ENCODE data around the gene EDC4. TPM values are rescaled to one million over a fixed set of nuclear protein-coding genes. Genes with fewer than 3 reads are reported as not detected.

The EDC4 gene
- total RNA-seq, 1 experiment from 2014 or later, result 100 TPM

DNA sequence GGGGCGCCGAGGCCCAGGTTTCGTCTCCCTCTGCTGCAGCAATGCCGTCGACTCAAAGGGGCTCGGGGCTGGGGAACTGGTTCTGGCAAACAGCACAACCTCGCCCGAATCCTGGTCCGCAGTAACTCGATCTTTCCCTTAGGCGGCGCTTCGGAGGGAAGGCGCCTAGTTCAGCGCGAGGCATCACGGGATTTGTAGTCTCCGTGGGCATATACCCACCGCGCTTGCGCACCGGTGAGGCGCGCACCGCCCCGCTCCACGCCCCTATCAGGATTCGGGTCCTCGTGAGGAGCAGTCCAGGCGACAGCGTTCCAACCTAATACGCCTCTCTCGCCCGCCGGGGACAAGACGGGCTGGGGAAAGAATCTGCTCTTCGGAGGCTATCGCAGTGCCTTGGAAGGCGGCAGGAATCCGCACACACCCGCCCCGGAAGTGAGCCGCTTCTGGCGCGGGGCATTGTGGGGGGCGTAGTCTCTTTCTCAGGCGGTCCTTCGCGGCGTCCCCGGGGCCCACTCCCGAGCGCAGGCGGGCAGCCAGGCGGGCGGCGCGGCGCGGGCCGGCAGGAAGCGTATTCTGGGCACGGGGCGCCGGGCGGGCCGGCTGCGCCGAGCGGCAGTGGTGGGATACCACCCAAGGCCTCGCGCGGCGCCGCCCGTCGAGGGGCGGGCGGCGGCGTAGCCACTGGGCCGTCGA lies 30.9 kb upstream of the EDC4 start, which contains the start of gene THAP11:
Gene THAP11, plus strand, starts transcription at position 505 of the 693 bp plus-strand sequence. CDS start 235 bp downstream, outside the sequence.
- peaks cover 16 to 45% of the 10 kb centered on the region in 2 experiments for H3K4me1 ChIP-seq (ENCODE audit: control insufficient read depth in 1 of 2, insufficient read depth in 2 of 2, low read length in 2 of 2)
- TF ChIP-seq SP1 (IDR thresholded peaks at IDR 0.05; ENCODE audit: low read depth), result peak; percentile 49; the same call in 1 of the 2 replicates
- TF ChIP-seq, protein P1, sequence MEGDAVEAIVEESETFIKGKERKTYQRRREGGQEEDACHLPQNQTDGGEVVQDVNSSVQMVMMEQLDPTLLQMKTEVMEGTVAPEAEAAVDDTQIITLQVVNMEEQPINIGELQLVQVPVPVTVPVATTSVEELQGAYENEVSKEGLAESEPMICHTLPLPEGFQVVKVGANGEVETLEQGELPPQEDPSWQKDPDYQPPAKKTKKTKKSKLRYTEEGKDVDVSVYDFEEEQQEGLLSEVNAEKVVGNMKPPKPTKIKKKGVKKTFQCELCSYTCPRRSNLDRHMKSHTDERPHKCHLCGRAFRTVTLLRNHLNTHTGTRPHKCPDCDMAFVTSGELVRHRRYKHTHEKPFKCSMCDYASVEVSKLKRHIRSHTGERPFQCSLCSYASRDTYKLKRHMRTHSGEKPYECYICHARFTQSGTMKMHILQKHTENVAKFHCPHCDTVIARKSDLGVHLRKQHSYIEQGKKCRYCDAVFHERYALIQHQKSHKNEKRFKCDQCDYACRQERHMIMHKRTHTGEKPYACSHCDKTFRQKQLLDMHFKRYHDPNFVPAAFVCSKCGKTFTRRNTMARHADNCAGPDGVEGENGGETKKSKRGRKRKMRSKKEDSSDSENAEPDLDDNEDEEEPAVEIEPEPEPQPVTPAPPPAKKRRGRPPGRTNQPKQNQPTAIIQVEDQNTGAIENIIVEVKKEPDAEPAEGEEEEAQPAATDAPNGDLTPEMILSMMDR (IDR thresholded peaks at IDR 0.05 in 2 of 3, conservative IDR thresholded peaks at IDR 0.05 in 1 of 3; ENCODE audit: borderline replicate concordance in 1 of 3, insufficient read depth in 1 of 3, low read depth in 2 of 3, low read length in 2 of 3), result peak; percentile 55 to 72 (median 59)
- TF ChIP-seq ZFX (IDR thresholded peaks at IDR 0.05), result peak; percentile 91
- no peak for TF ChIP-seq ZBTB33 (IDR thresholded peaks at IDR 0.05; ENCODE audit: extremely low read depth, insufficient replicate concordance, low read length)
- peak; percentile 38 for TF ChIP-seq POLR2AphosphoS5 (IDR thresholded peaks at IDR 0.05; ENCODE audit: low read depth, low read length)
- peak; percentile 53 for TF ChIP-seq YY1 (IDR thresholded peaks at IDR 0.05; ENCODE audit: extremely low read depth, insufficient replicate concordance, low read depth, low read length)
- no peak for TF ChIP-seq CEBPB (IDR thresholded peaks at IDR 0.05; ENCODE audit: low read depth)
- TF ChIP-seq, protein P2, sequence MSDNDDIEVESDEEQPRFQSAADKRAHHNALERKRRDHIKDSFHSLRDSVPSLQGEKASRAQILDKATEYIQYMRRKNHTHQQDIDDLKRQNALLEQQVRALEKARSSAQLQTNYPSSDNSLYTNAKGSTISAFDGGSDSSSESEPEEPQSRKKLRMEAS (IDR thresholded peaks at IDR 0.05), result peak; percentile 8; the same call in 1 of the 2 replicates
- TF ChIP-seq POLR2A (IDR thresholded peaks at IDR 0.05; ENCODE audit: borderline replicate concordance, extremely low read depth, insufficient read depth, insufficient read length), result peak; percentile 8
- ChIA-PET POLR2A (no interaction called here), CTCF (no interaction called here), RAD21 (ENCODE audit: low non-redundant PET in 1 of 2, low total read pairs in 2 of 2, uncharacterized antibody in 2 of 2, unreplicated experiment in 2 of 2) (no interaction called here)
- intact Hi-C loops (cut with micrococcal nuclease), result no loop called here
- BruUV-seq (replicated peaks), result no TSS peak
- no peaks in the 10 kb centered on the region for H4K20me1 ChIP-seq (ENCODE audit: insufficient read depth)
- H3K4me3 ChIP-seq (replicated peaks in 1 of 2; ENCODE audit: low read depth in 1 of 2, low read length in 2 of 2), result peak within 1 kb of the TSS; percentile 65 to 69
- DNase-seq (ENCODE audit: low read depth, low spot score) (peak; percentile 91), ATAC-seq (peak; percentile 65)
- H3K9ac ChIP-seq (ENCODE audit: low read length), result peak within 1 kb of the TSS; percentile 69
- H2AFZ ChIP-seq (ENCODE audit: low read depth, low read length, poor library complexity, severe bottlenecking), result peak within 1 kb of the TSS; percentile 92
- H3K9me3 ChIP-seq (ENCODE audit: control insufficient read depth in 1 of 2, insufficient read depth in 1 of 2, low read depth in 1 of 2, low read length in 2 of 2), result no peaks in the 10 kb centered on the region
- H3K4me2 ChIP-seq (ENCODE audit: low read length), result peak within 1 kb of the TSS; percentile 90
- peaks cover 19% of the 10 kb centered on the region; the same call in 1 of the 2 replicates for H3K79me2 ChIP-seq (ENCODE audit: insufficient read depth, low read length)
- H3K27me3 ChIP-seq (ENCODE audit: insufficient read depth, low read length), result no peaks in the 10 kb centered on the region
- H3K36me3 ChIP-seq (ENCODE audit: control insufficient read depth in 1 of 2, insufficient read depth in 2 of 2, low read length in 2 of 2), result no peaks in the 10 kb centered on the region
- H3K9me2 ChIP-seq (ENCODE audit: insufficient read depth), result no peaks in the 10 kb centered on the region
- peak within 1 kb of the TSS; percentile 96 for H3K27ac ChIP-seq (ENCODE audit: low read depth, low read length)
